GM23338 (cell line): Measurements from ENCODE around the gene ACAD11.

Source experiments
- CREB1 ChIP-seq: fragments of 250-450 bp; sonication (Bioruptor Pico); IDR thresholded peaks from 2 replicates; pipeline ENCODE4 v1.5.0; 2020; ENCODE audit warnings: low read depth, mild to moderate bottlenecking, moderate library complexity
- CTCF ChIP-seq, 2 experiments: fragments of 200-600 bp in 1 of 2; sonication (generic) in 1 of 2; conservative IDR thresholded peaks; 2 replicates each; pipeline versions ENCODE4 v1.5.1 to v1.6.1; 2016 to 2017; ENCODE audit warnings: antibody characterized with exemption in 2 of 2, low read depth in 2 of 2, mild to moderate bottlenecking in 2 of 2, moderate library complexity in 1 of 2
- EZH2 ChIP-seq: fragments of 200-600 bp; sonication (generic); IDR thresholded peaks from one replicate; pipeline ENCODE4 v1.8.0; 2017; ENCODE audit warnings: antibody characterized with exemption, mild to moderate bottlenecking, low read depth; ENCODE audit not compliant: unreplicated experiment
- POLR2AphosphoS5 ChIP-seq: IDR thresholded peaks from 2 replicates; pipeline ENCODE4 v1.6.1; 2016; ENCODE audit warnings: antibody characterized with exemption, low read depth
- REST ChIP-seq: IDR thresholded peaks from one replicate; pipeline ENCODE4 v1.6.1; 2018; ENCODE audit warnings: antibody characterized with exemption; ENCODE audit not compliant: unreplicated experiment
- STAT1 ChIP-seq: IDR thresholded peaks from one replicate; pipeline ENCODE4 v1.6.1; 2016; ENCODE audit warnings: antibody characterized with exemption; ENCODE audit not compliant: unreplicated experiment

- TF ChIP-seq CTCF (conservative IDR thresholded peaks at IDR 0.05; ENCODE audit: low read depth in 2 of 2) (no peak), CREB1 (CRISPR knock-in tag) (no peak), REST (no peak), POLR2AphosphoS5 (no peak), EZH2 (no peak), STAT1 (no peak)
Measured at GRCh38 chr3:132616780-132617179, 42.8 kb downstream of the ACAD11 start.
